HG03045 (cell line): ENCODE results near the gene ABHD12.

Source experiments
- ATAC-seq: cut with Tn5 transposase; IDR thresholded peaks from one replicate; pipeline ENCODE4 v1.9.1; 2021; ENCODE audit warnings: mild to moderate bottlenecking, moderate library complexity; ENCODE audit not compliant: unreplicated experiment

ABHD12 gene

GRCh38 chr20:25382704-25383370, 7.8 kb downstream of the ABHD12 start:
- no peak for ATAC-seq

DNA sequence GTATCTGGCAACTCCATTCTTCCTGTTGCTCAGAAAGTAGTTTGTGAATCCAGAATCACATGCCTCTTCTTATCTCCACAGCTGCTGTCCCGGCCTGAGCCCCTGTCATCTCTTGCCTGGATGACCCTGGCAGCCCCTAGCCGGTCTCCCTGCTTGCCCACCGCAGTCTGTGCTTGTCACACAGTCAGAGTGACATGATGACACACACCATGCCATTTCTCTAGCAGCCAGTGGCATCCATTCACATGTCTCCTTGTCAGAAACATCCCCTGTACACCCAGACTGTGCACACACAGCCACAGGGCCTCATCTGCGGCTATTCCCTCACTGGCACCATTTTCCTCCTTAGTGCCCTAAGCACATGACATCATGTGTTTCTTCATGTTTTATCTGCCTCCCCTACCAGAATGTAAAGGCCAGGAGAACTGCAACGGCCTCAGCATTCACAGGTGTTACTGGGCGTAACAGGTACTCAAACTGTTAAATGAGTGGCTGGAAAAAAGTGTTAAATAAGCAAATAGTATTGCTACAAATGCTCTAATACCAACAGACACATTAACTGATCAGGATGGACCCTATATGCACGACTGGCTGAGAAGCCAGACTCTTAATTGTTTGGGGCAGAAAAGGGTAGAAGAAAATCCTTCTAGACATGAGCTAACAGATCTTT, 9.6 kb downstream of the ABHD12 start:
- no peak for ATAC-seq

GRCh38 chr20:25378884-25379733, 11.5 kb downstream of the ABHD12 start:
- ATAC-seq = no peak

DNA sequence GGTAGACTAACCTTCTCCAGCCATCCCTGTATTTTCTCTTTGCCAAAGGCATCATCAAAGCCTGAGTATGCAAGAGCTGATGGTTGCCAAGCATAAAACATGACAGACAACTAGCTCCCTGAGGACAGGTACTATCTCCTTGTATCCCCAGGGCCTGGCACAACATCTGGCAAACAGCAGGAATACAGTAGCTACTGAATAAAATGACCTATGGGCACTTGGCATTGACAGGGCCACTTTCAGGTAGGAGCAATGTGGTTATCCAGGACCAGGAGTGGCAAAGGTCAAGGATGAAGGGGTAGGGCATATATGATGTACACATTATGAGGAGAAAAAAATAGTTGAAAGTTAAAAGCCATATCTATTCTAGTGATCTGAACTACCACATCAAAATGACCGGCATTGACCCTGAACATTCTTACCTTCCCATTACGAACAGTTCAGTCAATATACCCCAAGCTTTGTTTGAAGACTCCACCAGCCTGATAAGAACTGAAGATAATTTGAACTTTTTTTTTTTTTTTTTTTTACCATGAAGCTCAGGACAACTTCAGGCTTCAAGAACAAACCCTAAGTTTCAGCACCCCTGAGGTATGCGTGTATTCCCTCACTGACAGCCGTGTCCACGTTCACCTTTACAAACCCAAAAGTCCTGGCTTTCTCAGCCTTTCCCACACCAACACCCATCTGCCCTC, 12.3 kb downstream of the ABHD12 start:
- ATAC-seq = no peak

DNA sequence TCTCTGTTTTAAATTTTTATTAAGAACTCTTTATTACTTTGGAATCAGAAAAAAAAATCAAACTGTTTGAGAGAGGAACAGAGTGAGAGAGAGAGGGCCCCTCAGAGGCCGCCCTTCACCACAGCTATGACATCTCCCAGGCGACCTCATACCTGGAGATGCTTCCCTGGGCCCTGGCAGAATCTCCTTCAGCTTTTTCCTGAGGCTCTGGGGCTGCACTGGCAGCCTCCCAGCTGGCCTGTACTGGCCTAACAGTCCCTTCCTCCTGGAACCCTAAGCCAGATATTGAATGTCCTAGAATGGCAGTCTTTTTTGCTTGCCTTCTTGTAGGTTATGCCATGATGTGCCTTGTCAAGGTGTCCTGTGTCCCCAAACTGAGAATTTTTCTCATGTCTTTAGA, 13.7 kb downstream of the ABHD12 start:
- ATAC-seq = no peak

GRCh38 chr20:25376236-25376635, 14.4 kb downstream of the ABHD12 start:
- no peak for ATAC-seq

DNA sequence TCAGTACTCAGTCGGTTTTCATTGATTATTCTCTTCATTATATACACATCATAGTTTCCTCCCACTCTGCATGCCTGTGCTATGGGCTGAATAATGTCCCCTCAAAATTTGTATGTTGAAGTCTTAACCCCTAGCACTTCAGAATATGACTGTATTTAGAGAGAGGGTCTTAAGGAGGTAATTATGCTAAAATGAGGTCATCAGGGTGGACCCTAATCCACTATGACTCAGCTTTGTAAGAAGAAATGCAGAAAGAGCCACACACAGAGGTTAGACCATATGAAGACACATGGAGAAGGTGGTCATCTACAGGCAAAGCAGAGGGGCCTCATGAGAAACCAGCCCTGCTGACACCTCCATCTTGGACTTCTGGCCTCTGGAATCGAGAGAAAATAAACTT, 15.8 kb downstream of the ABHD12 start:
- ATAC-seq = no peak

- no peak for ATAC-seq
These were observed 17.9 kb downstream of the ABHD12 start for GRCh38 chr20:25372584-25373336.

DNA sequence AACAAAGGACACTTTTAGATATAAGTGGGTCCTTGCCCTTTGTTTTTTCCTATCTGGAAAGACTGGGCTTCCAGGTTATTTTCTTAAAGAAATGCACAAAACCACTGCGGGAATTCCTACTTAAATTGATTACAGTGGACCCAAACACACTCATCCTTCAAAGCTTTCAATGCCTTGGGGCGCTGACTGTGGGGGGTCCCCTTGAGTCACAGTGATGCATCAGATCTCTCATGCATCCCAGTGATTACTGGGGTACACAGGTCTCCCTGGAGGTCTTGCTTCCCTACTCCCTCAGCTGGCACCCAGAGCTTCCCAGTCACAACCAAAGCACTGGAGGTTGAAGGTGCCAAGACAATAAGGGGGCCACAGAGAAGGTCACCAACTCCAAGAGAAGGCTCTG, 20.7 kb downstream of the ABHD12 start:
- ATAC-seq = no peak

- no peak for ATAC-seq
These were observed 21.1 kb downstream of the ABHD12 start for GRCh38 chr20:25369529-25369928.

- no peak for ATAC-seq
These were observed 21.7 kb downstream of the ABHD12 start for GRCh38 chr20:25368976-25369375.

- no peak for ATAC-seq
These were observed 22.1 kb downstream of the ABHD12 start for GRCh38 chr20:25368526-25368925.

DNA sequence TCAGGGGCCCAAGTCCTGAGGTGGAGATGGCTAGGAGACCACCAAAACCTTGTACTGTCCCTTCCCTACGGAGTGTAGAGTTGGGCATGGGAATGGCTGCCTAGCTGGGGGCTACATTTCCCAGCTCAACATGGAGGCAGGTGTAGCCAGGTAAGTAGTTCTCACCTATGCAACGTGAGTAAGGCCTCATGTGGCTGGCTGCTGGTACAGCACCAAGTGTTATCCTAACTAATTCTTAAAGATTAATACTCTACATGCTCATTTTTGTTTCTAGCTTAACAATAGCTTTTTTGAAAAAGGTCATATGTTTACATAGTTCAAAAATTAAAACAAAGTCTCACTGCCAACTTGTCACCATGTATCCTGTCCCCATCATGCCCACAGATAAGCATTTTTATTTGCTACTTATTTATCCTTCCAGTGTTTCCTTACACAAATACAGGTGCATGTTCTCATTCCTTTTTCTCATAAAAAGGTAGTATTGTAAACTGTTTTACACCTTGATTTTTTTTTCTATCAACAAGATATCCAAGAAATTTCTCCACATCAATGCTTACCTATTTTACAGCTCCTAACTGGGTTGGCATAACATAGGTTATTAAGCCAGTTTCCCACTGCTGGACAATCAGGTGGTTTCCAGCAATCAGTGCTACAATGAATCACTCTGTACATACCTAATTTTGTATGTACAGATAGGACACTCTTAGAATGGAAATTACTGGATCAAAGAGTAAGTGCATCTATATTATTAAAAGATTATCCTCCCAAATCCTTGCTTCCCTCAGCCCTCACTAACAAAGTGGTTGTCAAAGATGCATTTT, 25.5 kb downstream of the ABHD12 start:
- no peak for ATAC-seq

GRCh38 chr20:25364180-25364788, 26.4 kb downstream of the ABHD12 start:
- no peak for ATAC-seq

DNA sequence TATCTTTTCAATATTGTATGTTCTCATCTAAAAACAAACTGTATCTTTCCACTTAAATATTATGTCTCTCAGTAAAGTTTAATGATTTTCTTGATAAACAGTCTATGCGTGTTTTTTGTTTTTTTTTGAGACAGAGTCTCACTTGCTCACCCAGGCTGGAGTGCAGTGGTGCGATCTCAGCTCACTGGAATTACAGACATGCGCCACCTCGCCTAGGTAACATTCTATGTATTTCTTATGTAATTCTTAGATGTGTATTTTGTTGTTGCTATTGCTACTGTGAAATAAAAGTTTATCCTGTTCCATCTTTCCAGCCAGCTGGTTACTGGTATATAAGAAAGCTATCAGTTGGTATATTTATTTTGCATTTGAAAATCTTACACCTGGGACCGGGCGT, 29.4 kb downstream of the ABHD12 start:
- no peak for ATAC-seq

DNA sequence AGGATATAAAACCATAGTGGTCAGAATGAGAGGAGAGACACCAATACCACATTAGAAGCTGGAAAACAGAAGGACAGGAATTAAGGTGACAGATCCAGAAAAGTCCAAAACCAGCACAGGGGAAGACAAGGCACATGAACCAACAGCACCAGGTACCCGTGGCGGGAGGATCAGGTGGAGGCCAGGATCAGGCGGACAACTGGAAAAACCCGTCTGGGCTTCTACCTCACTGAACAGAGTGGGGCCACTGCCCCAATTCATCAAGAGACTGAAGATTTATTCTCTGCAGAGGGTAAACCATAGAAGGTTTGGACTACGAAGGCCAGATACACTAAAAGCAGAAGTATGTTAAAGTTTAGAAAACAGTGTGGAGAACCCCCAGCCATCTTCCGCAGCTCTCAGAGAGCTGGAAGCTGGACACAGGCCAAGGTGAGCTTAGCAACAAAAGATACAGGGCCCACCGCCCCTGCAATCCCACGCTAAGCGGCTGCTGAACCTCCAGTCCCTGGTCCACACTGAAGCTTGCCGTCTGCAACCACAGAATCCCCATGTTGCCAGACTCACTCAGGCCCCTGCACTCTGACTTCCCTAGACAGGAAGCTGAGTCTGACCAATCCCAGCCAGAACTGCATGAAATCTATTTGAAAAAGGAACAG, 29.9 kb downstream of the ABHD12 start:
- ATAC-seq = no peak

- no peak for ATAC-seq
These were observed 34.2 kb downstream of the ABHD12 start for GRCh38 chr20:25356271-25356933.

- ATAC-seq = no peak
These were observed 34.8 kb downstream of the ABHD12 start for GRCh38 chr20:25355866-25356265.
